HG03439 (cell line): ENCODE data around the gene EHMT1.
A peak's percentile ranks its signal among the peaks of the same experiment; 100 is the strongest.
"Not testable (repeated sequence)": the region's sequence is repeated elsewhere in the genome, so short reads cannot be mapped to it uniquely, and the experiment has no call there.

Source experiments
- ATAC-seq: cut with Tn5 transposase; IDR thresholded peaks from one replicate; pipeline ENCODE4 v1.9.1; 2021; ENCODE audit warnings: mild to moderate bottlenecking, moderate library complexity; ENCODE audit not compliant: unreplicated experiment

The EHMT1 gene

DNA sequence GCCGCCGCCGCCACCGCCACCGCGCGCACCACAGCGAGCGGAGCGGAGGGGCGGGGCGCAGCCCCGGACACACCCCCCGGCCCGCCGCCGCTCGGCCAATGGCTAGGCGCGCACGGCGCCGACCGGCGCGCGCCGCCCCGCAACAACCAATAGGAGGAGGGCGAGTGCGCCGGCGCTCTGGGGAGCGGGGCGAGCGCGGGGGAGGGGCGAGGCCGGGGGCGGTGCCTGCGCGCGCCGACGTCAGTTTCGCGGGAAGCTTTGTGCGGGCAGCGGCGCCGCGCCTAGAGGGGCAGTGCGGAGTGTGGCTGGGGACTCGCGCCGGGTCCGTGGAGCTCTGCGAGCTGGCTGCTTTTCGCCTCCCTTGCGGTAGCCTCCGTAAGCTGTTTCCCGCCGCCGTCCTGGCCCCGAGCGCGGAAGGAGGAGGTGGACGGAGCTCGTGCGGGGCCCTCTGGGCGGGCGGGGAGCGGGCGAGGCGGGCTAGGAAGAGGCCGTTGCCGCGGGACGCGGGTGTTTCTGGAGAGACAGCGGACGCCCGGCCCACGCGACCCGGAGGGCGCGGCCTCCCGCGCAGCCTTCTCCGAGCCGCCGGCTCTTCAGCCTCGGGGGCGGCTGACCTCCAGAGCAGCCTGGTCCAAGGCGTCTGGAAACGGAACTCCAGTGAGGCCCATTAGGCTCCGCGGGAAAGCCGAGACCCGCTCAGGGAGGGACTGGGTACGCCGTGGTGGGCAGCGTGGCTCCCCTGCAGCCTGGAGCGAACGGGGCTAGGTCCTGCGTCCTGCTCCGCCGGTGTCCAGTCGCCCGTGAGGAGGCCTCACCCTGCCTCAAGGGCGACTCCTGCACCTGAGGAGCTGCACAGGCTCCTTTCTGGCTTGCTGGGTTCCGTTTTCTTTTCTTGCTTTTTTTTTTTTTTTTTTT is 28.1 kb upstream of the EHMT1 start, which contains the start of gene ZMYND19:
Gene ZMYND19, minus strand, starts transcription at position 44 of the 915 bp plus-strand sequence. CDS start 249 bp downstream, outside the sequence.
- ATAC-seq, result peak; percentile 79

DNA sequence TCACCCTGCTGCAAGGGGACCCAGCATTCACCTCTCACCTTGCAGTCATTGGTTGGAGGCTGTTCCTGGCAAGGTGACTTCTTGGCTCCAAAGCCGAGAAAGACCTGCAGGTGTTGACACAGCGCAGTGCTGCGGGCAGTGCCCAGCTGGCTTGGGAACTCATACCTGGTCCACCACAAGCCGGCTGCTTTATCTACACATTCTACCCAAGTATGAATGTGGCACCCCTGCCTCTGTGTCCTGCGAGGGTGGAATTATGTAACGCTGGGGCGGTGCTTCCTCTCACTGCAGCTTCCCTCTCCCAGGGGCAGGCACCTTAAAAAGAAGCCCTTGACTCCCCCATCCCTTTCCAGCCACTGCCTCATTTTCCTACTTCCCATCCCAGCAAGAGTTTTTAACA is 26.0 kb upstream of the EHMT1 start:
- no peak for ATAC-seq

DNA sequence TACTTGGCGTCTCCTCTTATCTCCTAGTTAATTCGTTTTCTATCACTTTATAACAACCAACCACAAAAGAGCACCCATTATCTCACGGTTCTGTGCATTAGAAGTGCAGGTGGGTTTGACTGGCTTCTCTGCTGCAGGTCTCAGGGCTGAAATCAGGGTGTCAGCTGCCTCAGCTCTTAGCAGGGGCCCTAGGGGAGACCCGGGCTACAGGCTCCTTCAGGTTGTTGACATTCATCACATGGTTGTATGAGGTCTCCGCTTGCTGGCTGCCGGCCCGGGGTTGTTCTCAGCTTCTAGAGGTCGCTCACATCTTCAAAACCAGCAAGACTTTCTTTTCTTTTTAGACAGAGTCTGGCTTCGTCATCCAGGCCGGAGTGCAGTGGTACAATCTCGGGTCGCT is 25.6 kb upstream of the EHMT1 start:
- ATAC-seq, result no peak

DNA sequence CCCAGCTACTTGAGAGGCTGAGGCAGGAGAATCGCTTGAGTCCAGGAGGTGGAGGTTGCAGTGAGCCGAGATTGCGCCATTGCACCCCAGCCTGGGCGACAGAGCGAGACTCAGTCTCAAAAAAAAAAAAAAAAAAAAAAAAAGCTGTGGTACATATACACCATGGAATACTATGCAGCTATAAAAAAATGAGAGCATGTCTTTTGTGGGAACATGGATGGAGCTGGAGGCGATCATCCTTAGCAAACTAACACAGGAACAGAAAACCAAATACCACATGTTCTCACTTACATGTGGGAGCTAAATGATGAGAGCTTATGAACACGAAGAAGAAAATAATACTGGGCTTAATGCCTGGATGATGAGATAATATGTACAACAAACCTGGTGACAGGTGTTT is 22.2 kb upstream of the EHMT1 start:
- not testable (repeated sequence) for ATAC-seq

DNA sequence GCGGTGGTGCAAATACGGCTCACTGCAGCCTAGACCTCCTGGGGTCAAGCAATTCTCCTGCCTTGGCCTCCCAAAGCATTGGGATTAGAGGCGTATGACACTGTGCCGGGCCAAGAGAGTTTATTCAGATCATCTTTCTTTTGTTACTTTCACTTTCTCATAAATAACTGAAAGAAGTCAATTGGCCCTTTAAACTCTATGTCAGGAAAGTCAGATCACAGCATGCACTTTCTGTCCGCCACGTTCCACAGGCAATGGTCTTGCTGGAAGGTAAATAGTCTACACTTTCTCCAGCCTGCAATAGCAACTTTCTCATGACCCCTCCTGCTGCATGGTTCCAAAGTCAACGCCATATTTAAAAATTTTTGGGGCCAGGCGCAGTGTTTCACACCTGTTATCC is 19.9 kb upstream of the EHMT1 start:
- no peak for ATAC-seq

DNA sequence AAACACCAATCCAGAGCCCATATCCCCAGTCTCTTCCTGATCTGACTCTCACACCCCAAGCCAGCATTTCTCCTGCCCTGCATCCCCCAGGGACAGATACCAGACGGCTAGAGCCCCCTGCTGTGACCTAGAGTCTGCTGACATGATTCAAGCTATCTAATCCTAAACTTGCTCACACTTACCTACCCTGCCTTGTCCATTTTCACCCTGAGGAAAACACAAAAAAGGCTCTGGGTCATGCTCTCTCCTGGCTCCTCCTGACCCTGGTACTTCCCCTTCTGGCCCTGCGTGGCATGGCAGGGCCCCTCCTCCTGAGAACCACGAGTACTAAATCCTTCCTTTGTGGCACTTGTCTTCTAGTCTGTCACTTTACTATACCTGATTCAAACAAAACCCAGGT is 16.1 kb upstream of the EHMT1 start:
- ATAC-seq, result no peak

DNA sequence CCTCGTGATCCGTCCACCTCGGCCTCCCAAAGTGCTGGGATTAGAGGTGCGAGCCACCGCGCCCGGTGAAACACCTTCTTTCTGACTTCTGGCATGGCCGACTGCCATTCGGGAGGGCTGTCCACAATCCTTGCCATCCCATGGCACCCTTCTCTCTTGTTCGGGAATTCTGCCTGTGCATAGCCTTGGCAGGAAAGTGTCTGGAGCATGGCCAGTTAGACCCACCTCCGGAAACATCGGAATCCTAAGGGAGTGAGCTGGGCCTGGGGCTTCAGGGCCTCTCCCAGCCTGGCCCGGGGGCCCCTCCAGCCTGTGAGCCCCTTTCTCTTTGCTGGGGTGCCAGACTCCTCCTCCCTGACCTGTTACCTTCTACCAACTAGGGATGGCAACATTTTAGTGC is 14.9 kb upstream of the EHMT1 start:
- no peak for ATAC-seq

DNA sequence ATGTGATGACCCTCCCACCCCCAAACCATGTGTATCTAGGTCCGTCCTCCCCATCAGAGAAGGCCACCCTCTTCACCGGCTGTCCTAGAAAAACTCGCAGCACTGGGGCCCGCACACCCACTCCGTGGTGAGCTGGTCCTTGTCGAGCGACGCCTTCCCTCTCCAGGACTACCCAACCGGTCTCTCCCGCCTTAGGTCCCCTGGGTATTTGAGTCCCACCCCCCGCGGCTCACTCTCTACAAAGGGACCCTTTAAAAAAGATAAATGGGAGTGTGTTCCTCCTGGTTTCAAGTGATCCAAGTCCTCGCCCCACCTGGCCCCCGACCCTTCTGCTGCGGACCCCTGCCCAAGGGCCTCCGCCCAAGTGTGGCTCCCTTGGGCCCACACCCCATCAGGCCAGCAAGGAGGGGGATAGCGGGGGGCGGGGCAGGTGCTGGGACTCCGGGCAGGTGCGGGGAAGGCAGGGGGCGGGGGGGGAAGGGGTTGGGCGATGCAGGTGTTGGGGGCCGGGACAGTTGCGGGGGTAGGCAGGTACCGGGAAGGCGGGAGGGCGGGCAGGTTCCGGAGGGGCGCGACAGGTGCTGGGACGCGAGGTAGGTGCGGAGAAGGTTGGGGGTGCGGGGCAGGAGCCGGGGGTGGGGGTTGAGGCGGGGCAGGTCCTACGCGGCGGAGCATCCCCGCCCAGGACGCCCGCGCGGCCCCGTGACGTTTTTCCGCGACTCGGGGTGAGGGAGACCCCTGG is 14.3 kb upstream of the EHMT1 start:
- ATAC-seq, result no peak

DNA sequence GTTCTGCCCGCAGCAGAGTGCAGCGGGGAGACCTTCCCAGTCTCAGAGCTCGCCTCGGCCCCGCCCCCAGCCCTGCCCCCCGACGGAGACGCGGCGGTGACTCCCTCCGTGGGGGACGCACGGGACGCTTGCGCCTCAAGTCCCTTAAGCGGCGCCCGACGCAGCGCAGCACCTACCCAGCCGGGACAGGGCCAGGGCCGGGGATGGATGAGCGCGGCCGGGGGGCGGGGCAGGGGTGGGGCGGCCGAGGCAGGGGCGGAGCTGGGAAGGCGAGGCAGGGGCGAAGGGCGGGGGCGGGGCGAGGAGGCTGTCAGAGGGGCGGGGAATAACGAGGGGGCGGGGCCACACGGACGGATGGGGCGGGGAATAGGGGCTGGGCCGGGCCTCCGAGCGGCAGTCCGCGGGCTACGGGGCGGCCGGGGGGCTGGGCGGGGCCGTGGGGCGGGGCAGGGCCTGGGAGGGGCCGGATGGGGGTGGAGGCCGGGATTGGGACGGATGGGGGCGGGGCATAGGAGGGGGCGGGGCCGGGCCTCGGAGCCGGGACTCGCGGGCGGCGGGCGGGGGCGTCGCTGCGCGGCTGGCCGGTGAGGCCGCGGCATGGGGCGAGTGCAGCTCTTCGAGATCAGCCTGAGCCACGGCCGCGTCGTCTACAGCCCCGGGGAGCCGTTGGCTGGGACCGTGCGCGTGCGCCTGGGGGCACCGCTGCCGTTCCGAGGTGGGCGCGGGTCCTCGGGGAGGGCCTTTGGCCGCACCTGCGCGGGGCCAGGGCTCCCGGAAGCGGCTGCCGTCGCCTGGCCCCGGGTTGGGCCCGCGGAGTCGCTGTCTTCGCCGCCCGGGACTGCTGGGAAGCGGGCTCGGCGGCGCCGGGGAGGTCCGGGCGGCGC is 13.4 kb upstream of the EHMT1 start, which contains the start of gene ARRDC1:
Gene ARRDC1, plus strand, starts transcription at position 566 of the 884 bp plus-strand sequence. Its CDS starts 32 bp downstream, at position 598.
- peak; percentile 66 for ATAC-seq

DNA sequence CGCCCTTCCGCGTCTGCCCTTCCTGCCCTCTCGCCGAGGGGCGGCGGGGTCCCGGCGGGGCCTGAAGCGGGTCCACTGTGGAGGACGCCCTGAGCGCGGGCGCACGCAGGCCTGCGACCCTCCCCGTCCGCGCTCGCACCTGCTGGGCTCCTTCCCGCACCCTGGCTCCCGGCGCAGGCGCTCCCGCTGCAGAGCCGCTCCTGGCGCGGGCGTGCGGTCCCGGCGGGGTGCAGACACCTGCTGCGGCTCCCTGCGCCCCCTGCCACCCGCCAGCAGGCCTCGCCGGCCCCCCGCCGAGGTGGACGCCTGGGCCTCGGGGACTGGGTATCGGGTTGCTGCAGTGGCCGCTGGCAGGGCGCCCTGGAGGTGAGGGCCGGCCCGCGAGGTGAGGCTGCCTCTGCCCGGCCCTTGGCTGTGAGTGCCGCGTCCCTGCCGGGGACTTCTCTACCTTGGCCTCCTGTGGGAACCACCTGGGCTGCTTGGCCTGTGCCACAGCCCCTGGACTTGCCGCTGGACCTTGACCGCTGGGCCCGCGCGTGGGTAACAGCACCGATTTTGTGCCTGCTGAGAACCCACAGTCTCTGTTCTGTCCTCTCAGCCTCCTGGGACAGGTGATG is 12.7 kb upstream of the EHMT1 start:
- ATAC-seq, result peak; percentile 13

DNA sequence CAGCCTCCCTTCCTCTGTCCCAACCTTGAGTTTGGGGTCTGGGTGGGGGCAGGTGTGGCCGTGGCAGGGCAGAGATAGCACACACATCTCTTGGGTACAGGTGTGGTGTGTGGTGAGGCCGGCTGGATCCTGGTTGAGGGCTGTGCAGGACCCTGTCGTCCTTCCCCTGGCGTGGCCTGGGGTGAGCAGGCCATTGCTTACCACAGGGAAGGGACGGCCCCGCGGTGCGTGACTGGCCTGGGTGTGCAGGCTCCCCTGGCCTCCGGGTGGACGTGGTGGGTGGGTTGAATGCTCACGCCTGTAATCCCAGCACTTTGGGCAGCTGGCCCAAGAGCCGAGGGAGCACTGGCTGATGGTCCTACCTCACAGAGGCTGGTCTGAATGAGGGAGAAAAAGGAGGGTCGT is 12.1 kb upstream of the EHMT1 start:
- ATAC-seq, result no peak

DNA sequence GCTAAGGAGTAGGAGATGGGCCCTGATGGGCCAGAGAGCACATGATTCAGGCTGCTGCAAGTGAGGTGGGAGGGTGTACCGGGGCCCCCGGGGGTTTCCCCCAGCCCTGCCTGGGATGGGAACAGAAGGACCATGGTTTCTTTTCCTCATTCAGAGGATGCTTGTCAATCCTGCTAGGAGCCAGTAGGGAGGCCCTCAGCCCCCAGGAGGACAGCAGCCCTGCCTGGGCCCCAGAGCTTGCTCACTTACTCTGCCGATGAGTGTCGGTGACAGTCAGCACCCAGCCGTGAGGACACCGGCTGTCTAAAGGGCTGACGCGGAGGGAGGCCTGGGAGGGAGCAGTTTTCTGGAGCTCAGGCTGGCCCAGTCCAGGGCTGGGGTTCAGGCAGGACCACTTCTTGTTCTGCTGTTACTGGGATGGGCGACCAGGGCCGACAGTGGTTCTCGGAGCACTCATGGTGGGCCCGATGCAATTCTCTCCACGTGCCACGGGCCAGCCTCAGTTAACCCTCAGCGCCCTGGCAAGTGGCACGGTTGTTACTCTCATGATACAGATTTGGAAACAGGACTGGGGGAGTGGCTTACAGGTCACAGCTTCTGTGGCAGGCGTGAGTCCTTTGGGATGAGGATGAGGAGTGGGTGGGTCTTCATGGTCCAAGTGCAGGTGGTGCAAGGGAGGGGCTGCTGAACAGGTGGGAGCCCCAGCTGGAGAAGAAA is 11.5 kb upstream of the EHMT1 start:
- ATAC-seq, result no peak

DNA sequence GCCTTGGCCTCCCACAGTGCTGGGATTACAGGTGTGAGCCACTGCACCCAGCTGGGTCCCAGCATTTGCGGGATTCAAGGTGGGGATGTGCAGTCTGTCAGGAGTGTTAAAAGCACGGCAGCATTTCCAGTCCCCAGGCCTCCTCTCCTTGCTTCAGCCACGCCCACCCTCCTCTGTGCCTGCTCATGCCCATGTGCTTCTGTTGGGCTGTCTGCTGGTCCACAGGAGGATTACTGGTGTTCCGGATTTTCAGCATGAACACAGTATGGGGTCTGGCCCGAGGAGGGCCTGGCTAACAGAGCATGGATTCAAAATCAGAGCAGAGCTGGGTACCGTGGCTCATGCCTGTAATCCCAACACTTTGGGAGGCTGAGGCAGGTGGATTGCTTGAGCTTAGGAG is 7.9 kb upstream of the EHMT1 start:
- no peak for ATAC-seq

DNA sequence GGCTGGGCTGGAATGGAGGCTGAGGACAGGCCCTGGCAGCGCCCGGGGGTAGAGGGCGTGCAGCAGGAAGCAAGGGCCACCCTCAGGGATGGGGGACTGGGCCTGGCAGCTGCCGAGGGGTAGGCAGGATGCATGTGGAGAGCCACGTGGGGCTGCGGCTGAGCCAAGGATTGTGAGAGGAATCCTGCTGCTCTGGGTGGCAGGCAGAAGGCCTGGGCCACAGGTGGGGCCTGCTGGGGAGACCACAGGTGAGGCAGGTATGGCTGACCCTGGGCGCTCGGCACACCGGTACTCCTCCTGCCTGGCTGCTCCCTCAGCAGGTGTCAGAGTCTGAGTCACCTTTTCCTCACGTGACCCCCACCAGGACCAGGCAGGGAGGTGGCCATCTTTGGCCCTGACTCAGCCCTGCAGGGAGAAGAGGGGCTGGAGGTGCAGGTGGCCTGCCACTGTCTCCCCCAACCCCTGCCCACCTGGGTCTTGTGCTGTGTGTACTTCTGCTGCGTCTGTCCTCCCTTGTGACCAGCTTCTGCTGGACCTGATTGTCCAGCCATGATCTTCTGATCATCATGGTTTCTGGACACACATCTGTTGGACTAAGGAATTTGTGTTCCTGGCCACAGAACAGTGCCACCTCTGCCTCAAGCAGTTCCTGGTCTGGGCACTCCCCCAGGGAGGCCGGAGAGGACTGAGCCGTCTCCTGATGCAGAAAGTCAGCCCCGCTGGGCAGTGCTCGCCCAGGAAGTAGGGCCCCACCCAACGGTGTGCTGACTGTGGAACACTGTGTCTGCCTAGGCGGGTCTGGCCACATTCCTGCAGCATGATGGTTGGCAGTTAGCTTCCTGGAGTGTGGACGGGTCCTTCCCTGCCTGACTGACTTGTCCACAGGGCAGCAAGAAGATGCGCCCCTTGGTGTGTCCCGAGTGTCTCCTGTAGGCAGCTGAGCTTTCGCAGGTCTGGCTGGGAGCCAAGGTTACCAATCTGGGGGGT is 6.9 kb upstream of the EHMT1 start:
- no peak for ATAC-seq

DNA sequence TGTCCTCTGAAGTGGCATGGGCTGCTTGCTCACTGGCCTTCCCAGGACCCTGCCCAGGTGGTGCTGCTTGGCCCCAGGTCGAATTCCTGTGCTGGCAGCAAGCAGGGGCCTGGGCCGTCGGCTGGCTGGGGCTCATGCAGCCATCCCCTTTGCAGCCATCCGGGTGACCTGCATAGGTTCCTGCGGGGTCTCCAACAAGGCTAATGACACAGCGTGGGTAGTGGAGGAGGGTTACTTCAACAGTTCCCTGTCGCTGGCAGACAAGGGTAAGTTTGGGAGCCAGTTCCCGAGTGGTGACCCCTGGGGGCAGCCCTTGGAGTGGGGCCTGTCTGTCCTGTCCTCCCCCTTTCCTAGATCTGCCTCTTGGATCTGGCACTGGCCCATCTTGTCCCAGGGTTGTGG is 6.1 kb upstream of the EHMT1 start:
- ATAC-seq, result no peak

DNA sequence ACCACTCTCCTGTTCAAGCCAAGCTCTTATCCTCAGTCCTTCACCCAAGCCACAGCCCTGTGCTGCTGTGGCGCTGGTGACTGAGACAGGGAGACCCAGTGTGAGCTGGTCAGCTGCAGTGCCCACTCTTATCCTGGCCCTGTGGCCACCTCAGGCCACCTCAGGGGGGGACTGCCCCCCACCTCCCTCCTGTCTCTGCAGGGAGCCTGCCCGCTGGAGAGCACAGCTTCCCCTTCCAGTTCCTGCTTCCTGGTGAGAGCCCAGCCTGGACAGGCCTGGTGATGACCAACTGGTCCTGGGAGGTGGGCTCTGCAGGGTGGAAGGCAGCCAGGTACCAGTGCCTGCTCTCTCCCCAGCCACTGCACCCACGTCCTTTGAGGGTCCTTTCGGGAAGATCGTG is 5.5 kb upstream of the EHMT1 start:
- ATAC-seq, result no peak

DNA sequence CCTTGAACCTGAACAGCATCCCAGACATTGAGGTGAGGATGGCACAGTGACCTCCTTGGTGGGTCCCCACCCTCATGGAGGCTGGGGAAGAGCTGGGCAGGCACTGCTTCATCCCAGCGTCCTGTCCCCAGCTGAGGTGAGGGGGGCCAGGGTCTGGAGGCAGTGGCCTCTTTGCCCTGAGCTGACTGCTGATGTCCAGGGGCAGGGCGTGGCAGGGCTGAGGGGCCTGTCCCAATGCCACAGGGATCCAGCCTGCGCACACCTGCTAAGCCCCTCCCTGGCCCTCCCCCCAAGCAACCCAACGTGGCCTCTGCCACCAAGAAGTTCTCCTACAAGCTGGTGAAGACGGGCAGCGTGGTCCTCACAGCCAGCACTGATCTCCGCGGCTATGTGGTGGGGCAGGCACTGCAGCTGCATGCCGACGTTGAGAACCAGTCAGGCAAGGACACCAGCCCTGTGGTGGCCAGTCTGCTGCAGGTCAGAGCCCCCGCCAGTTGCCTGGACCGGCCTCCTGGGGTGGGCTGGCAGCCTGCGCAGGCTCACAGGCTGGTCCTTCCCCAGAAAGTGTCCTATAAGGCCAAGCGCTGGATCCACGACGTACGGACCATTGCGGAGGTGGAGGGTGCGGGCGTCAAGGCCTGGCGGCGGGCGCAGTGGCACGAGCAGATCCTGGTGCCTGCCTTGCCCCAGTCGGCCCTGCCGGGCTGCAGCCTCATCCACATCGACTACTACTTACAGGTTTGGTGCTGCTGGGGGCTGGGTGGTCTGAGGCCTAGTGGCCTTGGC is 4.9 kb upstream of the EHMT1 start:
- ATAC-seq, result no peak
